ENCODE measurements around the gene MYRIP.

Gene MYRIP

DNA sequence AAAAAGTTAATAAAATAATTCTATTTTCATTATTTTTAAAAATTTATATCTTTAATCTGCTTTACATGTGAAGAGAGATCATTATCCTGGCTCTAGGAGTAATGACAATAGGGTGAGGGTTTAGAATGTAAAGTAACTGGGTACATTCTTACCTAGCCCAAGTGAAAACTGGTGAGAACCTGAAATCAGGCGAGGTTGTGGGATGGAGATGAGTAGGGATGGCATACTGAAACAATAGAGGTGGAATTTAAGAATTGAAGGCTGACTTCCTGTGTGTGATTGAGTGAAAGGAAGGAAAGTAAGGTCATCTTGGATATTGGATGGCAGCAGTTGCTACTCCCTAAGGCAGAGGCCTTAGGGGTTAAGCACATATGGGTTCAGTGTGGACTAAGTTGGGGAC lies 82.7 kb downstream of the MYRIP start:
- TF ChIP-seq FOXP2 (optimal IDR thresholded peaks at IDR 0.05; ENCODE audit: borderline replicate concordance, extremely low read depth, extremely low read length, insufficient read depth) (no peak), SIN3A (IDR thresholded peaks at IDR 0.05; ENCODE audit: borderline replicate concordance, insufficient read depth, low read length) (no peak), TAF1 (IDR thresholded peaks at IDR 0.05; ENCODE audit: borderline replicate concordance, insufficient read depth, low read length) (no peak), POLR2AphosphoS5 (IDR thresholded peaks at IDR 0.05; ENCODE audit: low read depth, low read length) (no peak)
- TF ChIP-seq, protein P1, sequence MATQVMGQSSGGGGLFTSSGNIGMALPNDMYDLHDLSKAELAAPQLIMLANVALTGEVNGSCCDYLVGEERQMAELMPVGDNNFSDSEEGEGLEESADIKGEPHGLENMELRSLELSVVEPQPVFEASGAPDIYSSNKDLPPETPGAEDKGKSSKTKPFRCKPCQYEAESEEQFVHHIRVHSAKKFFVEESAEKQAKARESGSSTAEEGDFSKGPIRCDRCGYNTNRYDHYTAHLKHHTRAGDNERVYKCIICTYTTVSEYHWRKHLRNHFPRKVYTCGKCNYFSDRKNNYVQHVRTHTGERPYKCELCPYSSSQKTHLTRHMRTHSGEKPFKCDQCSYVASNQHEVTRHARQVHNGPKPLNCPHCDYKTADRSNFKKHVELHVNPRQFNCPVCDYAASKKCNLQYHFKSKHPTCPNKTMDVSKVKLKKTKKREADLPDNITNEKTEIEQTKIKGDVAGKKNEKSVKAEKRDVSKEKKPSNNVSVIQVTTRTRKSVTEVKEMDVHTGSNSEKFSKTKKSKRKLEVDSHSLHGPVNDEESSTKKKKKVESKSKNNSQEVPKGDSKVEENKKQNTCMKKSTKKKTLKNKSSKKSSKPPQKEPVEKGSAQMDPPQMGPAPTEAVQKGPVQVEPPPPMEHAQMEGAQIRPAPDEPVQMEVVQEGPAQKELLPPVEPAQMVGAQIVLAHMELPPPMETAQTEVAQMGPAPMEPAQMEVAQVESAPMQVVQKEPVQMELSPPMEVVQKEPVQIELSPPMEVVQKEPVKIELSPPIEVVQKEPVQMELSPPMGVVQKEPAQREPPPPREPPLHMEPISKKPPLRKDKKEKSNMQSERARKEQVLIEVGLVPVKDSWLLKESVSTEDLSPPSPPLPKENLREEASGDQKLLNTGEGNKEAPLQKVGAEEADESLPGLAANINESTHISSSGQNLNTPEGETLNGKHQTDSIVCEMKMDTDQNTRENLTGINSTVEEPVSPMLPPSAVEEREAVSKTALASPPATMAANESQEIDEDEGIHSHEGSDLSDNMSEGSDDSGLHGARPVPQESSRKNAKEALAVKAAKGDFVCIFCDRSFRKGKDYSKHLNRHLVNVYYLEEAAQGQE (IDR thresholded peaks at IDR 0.05; ENCODE audit: insufficient read depth in 1 of 2, low read depth in 2 of 2, low read length in 2 of 2), result no peak

DNA sequence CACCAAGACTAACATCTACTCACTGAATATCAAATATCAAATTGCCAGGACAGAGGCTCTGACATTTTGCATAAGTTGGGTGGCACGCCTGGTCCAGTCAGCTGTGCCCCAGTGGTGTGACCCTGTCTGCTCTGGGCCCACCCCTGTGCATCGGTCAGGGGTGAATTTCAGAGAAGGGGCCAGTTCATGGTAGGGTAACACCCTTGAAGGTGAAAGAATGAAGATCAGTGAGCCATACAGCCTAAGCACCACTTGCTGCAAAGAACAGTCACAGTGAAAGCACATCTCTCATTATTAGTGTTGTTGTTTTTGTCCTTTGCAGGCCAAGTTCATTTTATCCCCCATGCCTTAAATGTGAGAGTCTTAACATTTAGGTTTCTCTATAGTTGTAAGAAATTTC lies 86.8 kb downstream of the MYRIP start:
- no peak for TF ChIP-seq SIN3A (IDR thresholded peaks at IDR 0.05; ENCODE audit: borderline replicate concordance, insufficient read depth, low read length)
- TF ChIP-seq TAF1 (IDR thresholded peaks at IDR 0.05; ENCODE audit: borderline replicate concordance, insufficient read depth, low read length), result no peak
- TF ChIP-seq POLR2AphosphoS5 (IDR thresholded peaks at IDR 0.05; ENCODE audit: low read depth, low read length), result no peak
- TF ChIP-seq, protein P1 (IDR thresholded peaks at IDR 0.05; ENCODE audit: insufficient read depth in 1 of 2, low read depth in 2 of 2, low read length in 2 of 2), result no peak
- no peak for TF ChIP-seq FOXP2 (optimal IDR thresholded peaks at IDR 0.05; ENCODE audit: borderline replicate concordance, extremely low read depth, extremely low read length, insufficient read depth)

DNA sequence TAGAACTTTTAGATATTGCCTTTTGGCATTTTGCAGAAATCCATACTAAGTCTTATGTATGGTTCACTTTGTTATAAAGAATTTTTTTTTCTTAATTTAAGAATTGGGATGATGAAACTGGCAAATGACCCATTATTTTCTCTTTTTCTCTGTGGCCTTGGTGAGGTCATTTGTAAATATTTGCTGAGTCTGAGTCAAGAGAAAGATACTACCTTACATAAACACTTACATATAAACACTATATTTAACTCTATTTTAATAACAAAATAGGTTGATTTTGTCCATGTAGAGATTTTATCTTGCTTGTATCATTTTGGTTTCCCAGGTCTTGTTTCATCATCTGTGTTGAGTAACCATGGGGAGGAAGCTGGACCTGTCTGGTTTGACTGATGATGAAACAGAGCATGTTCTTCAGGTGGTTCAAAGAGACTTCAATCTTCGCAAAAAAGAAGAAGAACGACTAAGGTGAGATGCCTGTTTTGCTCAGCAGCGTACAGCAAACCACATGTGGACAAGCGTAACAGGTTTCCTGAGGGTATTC lies 91.1 kb downstream of the MYRIP start:
- TF ChIP-seq POLR2AphosphoS5 (IDR thresholded peaks at IDR 0.05; ENCODE audit: low read depth, low read length), result no peak
- TF ChIP-seq TAF1 (IDR thresholded peaks at IDR 0.05; ENCODE audit: borderline replicate concordance, insufficient read depth, low read length), result no peak
- TF ChIP-seq SIN3A (IDR thresholded peaks at IDR 0.05; ENCODE audit: borderline replicate concordance, insufficient read depth, low read length), result no peak
- no peak for TF ChIP-seq FOXP2 (optimal IDR thresholded peaks at IDR 0.05; ENCODE audit: borderline replicate concordance, extremely low read depth, extremely low read length, insufficient read depth)
- TF ChIP-seq, protein P1 (IDR thresholded peaks at IDR 0.05; ENCODE audit: insufficient read depth in 1 of 2, low read depth in 2 of 2, low read length in 2 of 2), result no peak

DNA sequence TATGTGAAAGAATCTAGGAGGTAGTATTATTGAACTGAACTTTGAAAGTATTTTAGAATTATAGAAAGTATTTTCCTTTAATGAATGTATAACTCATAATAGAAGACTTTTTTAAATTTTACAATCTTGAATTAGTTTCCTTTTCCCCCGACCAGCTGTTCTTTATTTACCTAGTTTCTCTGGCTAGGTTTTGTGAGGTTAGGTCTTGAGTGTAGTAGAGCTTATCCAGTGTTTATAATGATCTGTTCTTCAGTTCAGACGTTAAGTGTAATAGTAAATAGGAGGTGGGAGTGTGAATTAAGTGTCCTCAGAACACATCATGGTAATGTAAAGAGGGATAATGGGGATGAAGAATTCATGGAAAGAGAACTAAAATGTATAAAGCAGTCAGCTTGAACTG lies 93.8 kb downstream of the MYRIP start:
- TF ChIP-seq TAF1 (IDR thresholded peaks at IDR 0.05; ENCODE audit: borderline replicate concordance, insufficient read depth, low read length), result no peak
- no peak for TF ChIP-seq SIN3A (IDR thresholded peaks at IDR 0.05; ENCODE audit: borderline replicate concordance, insufficient read depth, low read length)
- no peak for TF ChIP-seq FOXP2 (optimal IDR thresholded peaks at IDR 0.05; ENCODE audit: borderline replicate concordance, extremely low read depth, extremely low read length, insufficient read depth)
- TF ChIP-seq POLR2AphosphoS5 (IDR thresholded peaks at IDR 0.05; ENCODE audit: low read depth, low read length), result no peak

DNA sequence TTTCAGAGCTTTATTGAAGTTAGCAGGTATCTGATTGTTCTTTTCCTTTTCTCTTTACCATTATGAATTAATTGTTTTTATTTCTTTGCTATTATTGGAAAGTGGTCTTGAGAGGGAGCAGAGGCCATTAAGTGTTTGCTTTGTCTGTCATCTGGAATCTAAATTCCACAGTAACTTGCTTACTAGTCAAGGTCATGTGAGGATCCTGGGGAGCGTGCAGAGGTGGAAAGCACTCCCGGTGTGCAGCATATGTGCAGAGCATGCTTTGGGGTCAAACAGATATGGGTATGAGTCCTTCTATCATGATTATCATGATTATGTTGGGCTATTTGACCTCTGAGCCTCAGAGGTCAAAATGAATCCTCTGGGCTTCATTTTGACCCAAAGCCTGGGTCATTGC lies 96.4 kb downstream of the MYRIP start:
- TF ChIP-seq POLR2AphosphoS5 (IDR thresholded peaks at IDR 0.05; ENCODE audit: low read depth, low read length) (no peak), FOXP2 (optimal IDR thresholded peaks at IDR 0.05; ENCODE audit: borderline replicate concordance, extremely low read depth, extremely low read length, insufficient read depth) (no peak), TAF1 (IDR thresholded peaks at IDR 0.05; ENCODE audit: borderline replicate concordance, insufficient read depth, low read length) (no peak), SIN3A (IDR thresholded peaks at IDR 0.05; ENCODE audit: borderline replicate concordance, insufficient read depth, low read length) (no peak)
- TF ChIP-seq, protein P1 (IDR thresholded peaks at IDR 0.05; ENCODE audit: insufficient read depth in 1 of 2, low read depth in 2 of 2, low read length in 2 of 2), result no peak

All from PFSK-1 (cell line).